GM21717 (cell line): ENCODE data around the gene MAPK12.

Source experiments
- ATAC-seq: cut with Tn5 transposase; IDR thresholded peaks from one replicate; pipeline ENCODE4 v1.9.1; 2021; ENCODE audit warnings: mild to moderate bottlenecking, moderate library complexity; ENCODE audit not compliant: unreplicated experiment

The MAPK12 gene

GRCh38 chr22:50236731-50237409 lies 24.6 kb downstream of the MAPK12 start:
- ATAC-seq, result no peak

GRCh38 chr22:50233223-50233622 lies 28.3 kb downstream of the MAPK12 start:
- no peak for ATAC-seq

GRCh38 chr22:50232481-50233151 lies 28.9 kb downstream of the MAPK12 start:
- ATAC-seq, result no peak

DNA sequence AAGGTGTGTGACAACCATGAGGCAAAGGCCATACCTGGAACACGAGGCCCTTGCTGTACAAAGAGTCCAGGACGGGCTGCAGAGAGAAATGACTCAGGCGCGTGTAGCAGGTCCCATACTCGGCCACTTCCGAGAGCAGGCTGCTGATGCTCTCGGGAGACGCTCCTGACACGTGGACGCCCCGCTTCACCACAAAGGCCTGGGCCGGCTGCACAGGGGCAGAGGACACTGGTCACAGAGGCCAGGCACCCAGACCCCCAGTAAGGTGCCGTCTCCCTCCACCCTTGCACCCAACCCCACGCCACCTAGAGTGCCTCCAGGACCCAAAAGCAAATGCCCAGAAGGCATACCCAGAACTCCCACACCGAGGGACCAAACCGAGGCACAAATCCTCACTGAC lies 32.1 kb downstream of the MAPK12 start:
- no peak for ATAC-seq

DNA sequence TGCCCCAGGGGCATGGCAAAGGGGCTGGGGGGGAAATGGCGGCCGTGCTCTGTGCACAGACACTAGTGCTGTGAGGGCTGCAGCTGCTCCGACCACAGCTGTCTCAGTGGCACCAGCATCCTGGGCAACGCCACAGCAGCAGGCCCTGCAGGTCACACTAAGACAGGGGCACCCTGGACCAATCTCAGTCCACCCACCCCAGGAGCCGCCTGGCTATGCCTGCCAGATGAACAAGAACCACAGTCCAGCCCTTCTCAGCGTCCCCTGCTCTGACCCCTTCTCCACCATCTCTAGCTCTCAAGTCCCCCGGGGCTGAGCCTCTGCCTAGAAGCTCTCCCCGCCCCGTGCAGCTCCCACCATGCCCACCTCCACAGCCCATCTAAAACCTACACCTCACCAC lies 33.1 kb downstream of the MAPK12 start:
- no peak for ATAC-seq

GRCh38 chr22:50227579-50228215 lies 33.8 kb downstream of the MAPK12 start:
- no peak for ATAC-seq

GRCh38 chr22:50226875-50227165 lies 34.7 kb downstream of the MAPK12 start:
- ATAC-seq, result no peak

GRCh38 chr22:50226063-50226874 lies 35.2 kb downstream of the MAPK12 start:
- no peak for ATAC-seq

DNA sequence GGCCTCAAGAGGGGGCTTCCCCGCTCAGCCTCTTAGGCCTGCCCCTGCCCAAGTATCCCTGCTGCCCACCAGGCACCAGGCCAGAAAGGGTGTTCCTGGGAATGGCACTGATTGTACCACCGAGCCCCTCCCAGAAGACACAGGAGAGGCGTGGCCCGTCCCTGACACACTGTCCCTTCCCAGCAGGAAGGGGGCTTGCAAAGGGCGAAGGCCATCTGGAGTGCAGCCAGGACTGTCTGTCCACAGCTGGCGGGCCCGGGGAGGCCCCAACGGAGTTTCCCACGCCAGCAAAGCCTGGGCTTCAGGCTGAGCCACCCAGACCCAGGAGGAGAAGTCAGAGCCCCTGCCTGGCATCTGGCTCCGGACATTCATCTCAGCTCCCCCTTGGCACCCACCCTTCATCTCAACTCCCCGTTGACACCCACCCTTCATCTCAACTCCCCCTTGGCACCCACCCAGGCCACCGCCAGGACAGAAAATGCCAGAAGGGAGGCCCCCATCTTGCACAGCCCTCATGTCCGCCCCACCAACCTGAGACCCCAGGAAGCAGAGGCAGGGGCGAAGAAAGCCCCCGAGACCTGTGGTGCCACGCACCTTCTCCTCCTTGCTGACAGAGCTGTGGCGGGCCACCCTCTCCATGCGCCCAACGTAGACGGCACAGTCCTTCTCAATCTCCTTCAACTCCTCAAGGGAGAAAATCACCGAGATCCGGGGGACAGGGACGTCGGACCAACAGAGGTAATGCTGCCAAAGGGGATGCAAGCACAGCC lies 36.1 kb downstream of the MAPK12 start:
- ATAC-seq, result no peak

DNA sequence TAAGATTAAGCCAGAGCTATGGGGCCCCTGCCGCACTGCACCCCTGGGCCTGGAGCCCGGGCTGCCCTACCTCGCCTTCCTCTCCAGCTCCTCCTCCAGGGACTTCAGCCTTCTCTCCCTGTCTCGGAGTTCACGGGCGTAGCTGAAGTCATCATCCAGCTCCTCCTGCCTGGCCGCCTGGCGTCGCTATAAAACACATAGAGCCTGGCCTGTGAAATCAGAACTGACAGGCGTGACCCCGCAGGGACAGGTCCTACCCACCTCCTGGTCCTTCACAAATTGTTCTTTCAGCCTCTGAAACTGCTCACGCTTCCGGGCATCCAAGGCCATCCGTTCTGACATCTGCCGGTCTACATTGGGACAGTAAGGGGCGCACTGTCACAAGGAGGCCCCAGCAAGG lies 37.4 kb downstream of the MAPK12 start:
- no peak for ATAC-seq

DNA sequence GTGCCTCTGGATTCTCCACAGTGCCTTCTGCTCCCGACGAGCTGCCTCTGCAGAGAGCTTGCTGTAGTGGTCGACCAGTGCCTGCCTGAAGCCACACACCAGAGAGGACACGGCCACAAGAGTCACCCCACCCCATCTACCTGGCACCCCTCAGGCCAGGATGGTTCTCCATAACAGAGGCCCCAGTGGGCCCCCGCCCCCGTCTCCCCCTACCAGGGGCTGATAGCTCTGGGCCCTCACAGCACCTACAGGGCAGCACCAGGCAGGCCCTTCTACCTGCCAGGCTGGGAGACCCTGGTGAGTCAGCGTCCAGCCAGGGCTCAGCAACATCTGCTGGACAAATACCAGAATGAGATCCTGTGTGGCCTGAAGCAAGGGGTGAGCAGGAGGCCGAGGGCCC lies 39.0 kb downstream of the MAPK12 start:
- no peak for ATAC-seq

DNA sequence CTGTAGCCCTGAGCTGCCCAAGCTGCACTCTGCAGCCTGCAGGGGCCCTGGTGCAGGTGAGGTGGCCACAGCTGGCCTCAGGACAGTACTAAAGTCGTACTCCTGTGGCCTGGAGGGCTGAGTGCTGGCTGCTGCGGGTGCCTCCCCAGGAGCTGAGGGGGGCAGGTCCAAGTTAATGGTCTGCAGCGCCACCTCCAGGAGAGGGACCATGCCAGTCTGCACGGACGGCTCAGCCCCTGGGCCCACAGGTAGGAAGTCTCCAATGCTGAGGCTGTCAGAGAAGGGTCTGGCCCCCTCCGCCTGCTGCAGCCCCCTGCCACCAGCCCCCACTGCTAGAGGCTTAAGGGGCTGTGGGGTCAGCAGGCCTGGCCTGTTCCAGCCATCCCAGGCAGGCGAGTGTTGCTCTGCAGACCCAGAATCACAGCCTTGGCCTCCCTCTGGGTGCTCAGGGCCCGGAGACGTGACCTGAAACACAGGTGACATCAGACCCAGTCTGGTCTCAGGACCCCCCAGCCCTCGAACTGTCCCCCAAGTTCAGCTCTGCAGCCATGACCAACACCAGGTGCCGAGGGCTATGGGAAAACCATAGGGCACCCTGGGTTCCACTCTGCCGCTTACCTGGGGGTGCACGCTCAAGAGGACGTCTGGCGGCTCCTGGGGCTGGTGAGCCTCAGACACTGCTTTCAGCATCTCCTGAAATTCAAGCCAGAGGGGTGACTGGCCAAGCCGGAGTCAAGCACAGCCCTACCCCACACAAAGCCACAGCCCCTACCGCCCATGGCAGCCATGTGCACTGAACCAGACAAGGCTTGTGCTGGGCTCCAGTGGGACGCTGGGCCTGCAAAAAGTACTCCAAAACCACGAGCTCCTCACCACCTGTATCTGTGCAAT lies 39.8 kb downstream of the MAPK12 start:
- no peak for ATAC-seq

GRCh38 chr22:50220603-50221409 lies 40.7 kb downstream of the MAPK12 start:
- no peak for ATAC-seq

- ATAC-seq, result no peak
Observed at GRCh38 chr22:50219800-50220602, 41.5 kb downstream of the MAPK12 start.

DNA sequence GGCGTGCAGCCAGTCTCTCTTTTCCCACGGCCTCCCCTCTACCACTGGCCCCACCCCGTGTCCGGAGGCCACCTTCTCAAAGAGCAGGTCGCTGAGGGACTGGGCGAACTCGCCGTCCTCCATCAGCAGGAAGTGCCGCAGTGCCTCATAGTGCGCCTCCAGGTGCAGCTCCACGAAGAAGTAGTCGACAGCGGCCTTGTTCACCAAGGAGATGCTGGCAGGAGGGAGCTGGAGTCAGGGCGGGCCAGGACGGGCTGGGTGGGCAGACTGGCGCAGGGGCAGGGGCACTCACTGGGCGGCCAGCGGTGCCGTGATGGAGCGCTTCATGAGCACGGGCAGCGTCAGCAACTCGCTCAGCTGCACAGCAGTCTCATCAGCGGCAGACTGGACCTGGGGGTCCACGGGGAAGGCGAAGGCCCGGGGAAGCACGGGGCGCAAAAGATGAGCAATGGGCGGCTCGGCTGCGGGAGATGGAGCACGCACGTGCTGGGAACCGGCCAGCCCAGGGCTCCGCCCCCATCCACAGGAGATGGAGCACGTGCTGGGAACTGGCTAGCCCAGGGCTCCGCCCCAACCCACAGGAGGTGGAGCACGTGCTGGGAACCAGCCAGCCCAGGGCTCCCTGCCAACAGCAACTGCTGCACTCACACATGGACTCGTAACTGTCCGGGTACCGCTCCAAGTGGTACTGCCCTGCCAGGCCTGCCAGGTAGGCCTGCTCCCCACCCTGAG lies 42.3 kb downstream of the MAPK12 start:
- no peak for ATAC-seq

DNA sequence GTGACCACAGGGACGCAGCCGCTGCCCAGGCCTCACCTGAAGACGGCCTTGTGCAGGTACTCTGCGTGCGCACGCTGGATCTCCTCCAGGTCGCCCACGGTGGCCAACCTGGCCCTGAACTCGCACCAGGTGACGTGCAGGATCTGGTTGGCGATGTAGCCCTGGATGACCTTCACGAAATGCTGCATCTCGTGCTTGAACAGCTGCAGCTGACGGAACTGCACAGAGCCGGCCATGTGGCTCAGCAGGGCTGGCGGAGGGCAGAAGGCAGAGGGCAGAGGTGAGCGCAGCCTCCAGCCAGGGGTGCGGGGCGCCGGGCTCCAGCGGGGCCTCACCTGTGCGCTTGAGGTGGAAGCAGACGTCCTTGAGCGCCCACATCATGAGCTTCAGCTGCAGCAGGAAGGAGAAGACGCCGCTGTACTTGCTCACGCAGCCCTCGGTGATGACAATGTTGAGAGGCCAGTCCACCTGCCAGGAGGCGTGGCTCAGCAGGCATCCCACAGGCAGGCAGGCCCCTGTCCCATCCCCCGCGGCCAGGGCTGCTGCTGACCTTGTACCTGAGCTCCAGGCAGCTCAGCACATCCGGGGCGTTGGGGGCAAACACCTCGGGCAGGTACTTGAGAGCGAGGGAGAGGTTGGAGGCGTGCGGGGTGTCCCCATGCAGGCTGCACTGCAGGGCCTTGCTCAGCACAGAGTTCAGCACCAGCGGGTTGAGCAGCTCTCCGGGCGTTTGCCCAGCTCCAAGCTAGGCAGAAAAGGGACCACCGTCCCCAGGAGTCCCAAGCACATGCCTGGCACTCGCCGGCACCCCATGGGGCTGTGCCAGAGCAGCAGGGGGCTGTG lies 43.1 kb downstream of the MAPK12 start:
- no peak for ATAC-seq
